PC-9 (cell line): Measurements from ENCODE around the gene BCKDK. TPM values are rescaled to one million over a fixed set of nuclear protein-coding genes. Genes with fewer than 3 reads are reported as not detected.
A peak's percentile ranks its signal among the peaks of the same experiment; 100 is the strongest.
"Not testable (repeated sequence)": the region's sequence is repeated elsewhere in the genome, so short reads cannot be mapped to it uniquely, and the experiment has no call there.

Experiments used
- BruUV-seq: library from RNA; stranded (reverse); fragments of 400-500 nt; replicated peaks from 2 replicates; lab custom pipeline; 2021; lab: Mats Ljungman, UMichigan
- CTCF ChIA-PET: fragments of 300-600 bp; sonication (Branson Sonifier 250); formaldehyde crosslinking; loops from one replicate; lab custom pipeline; 2022; ENCODE audit warnings: antibody characterized with exemption; lab: Charles Lee
- POLR2A ChIA-PET: fragments of 300-600 bp; sonication (Branson Sonifier 250); formaldehyde crosslinking; loops from one replicate; lab custom pipeline; 2022; ENCODE audit warnings: antibody characterized with exemption; ENCODE audit not compliant: unreplicated experiment; lab: Charles Lee
- DNase-seq, 2 experiments: peaks; one replicate each; pipeline versions ENCODE4 v3.0.0 to v3.0.0-alpha.2; 2015 to 2022; ENCODE audit warnings: mixed read lengths in 1 of 2
- H2AFZ ChIP-seq: fragments of 200-600 bp; sonication (generic); 2 replicates; pipeline ENCODE4 v1.8.1; 2017; ENCODE audit warnings: antibody characterized with exemption
- H3F3A ChIP-seq: fragments of 200-600 bp; sonication (generic); 2 replicates; pipeline ENCODE4 v1.8.1; 2017; ENCODE audit warnings: antibody characterized with exemption, mild to moderate bottlenecking, low read depth; ENCODE audit not compliant: insufficient read depth
- H3K27ac ChIP-seq: fragments of 200-600 bp; sonication (generic); 2 replicates; pipeline ENCODE4 v1.6.1; 2016; ENCODE audit warnings: mixed run types
- H3K27me3 ChIP-seq: fragments of 200-600 bp; sonication (generic); 2 replicates; pipeline ENCODE4 v1.6.1; 2016; ENCODE audit warnings: low read depth, mixed run types; ENCODE audit not compliant: insufficient read depth
- H3K36me3 ChIP-seq: fragments of 200-600 bp; sonication (generic); 2 replicates; pipeline ENCODE4 v1.6.1; 2016; ENCODE audit warnings: low read depth, mixed run types
- H3K4me1 ChIP-seq: fragments of 200-600 bp; sonication (generic); replicated peaks from 2 replicates; pipeline ENCODE4 v1.6.1; 2016; ENCODE audit warnings: mixed run types; ENCODE audit not compliant: insufficient read depth
- H3K4me2 ChIP-seq: fragments of 200-600 bp; sonication (generic); 2 replicates; pipeline ENCODE4 v1.6.1; 2017; ENCODE audit warnings: mixed run types
- H3K4me3 ChIP-seq: fragments of 200-600 bp; sonication (generic); 2 replicates; pipeline ENCODE4 v1.6.1; 2016; ENCODE audit warnings: mixed run types
- H3K79me2 ChIP-seq: fragments of 200-600 bp; sonication (generic); 2 replicates; pipeline ENCODE4 v1.6.1; 2017; ENCODE audit warnings: low read depth, mixed run types
- H3K9me2 ChIP-seq: fragments of 200-600 bp; sonication (generic); 2 replicates; pipeline ENCODE4 v1.8.1; 2017; ENCODE audit warnings: mild to moderate bottlenecking; ENCODE audit not compliant: insufficient read depth
- H3K9me3 ChIP-seq: fragments of 200-600 bp; sonication (generic); 2 replicates; pipeline ENCODE4 v1.8.1; 2016; ENCODE audit warnings: low read depth; ENCODE audit not compliant: insufficient read depth
- H4K20me1 ChIP-seq: fragments of 200-600 bp; sonication (generic); 2 replicates; pipeline ENCODE4 v1.8.1; 2017; ENCODE audit not compliant: insufficient read depth
- CTCF ChIP-seq: fragments of 200-600 bp; sonication (generic); conservative IDR thresholded peaks from 2 replicates; pipeline ENCODE4 v1.6.1; 2017; ENCODE audit warnings: mixed run types, antibody characterized with exemption, mild to moderate bottlenecking, moderate library complexity
- EZH2 ChIP-seq: fragments of 200-600 bp; sonication (generic); IDR thresholded peaks from 2 replicates; pipeline ENCODE4 v1.8.0; 2017; ENCODE audit warnings: antibody characterized with exemption, low read depth
- intact Hi-C: fragments of 100-400 bp; cut with micrococcal nuclease; formaldehyde crosslinking; loops from one replicate; pipeline ENCODE4 v1.10.0; 2022; ENCODE audit not compliant: unreplicated experiment
- total RNA-seq: library from RNA; stranded (reverse); gene quantifications from 2 replicates; pipeline ENCODE4 v1.2.3, GENCODE V29; 2021

Gene BCKDK
- total RNA-seq, 1 experiment from 2014 or later, result 41.5 TPM

GRCh38 chr16:31136287-31136662 is 28.1 kb downstream of the BCKDK start:
- Histone ChIP-seq H3K36me3 (no peaks in the 10 kb centered on the region), H3K79me2 (peaks cover 12% of the 10 kb centered on the region), H4K20me1 (no peaks in the 10 kb centered on the region), H3K4me1 (peaks cover 67% of the 10 kb centered on the region), H3F3A (peaks cover 44% of the 10 kb centered on the region), H2AFZ (no peak overlapping the region), H3K27ac (no peak overlapping the region), H3K9me3 (no peaks in the 10 kb centered on the region), H3K4me3 (no peak overlapping the region), H3K4me2 (peak overlapping the region; percentile 75), H3K9me2 (no peaks in the 10 kb centered on the region), H3K27me3 (no peaks in the 10 kb centered on the region)
- no peak for DNase-seq
- intact Hi-C loops, result no loop called here
- ChIA-PET POLR2A (interaction anchor here (0.5 to 3.1 kb wide), 3 partner anchors 19 to 194 kb away, joined by 3 to 29 read pairs (median 11); partner anchors contain the start of gene KAT8), CTCF (no interaction called here)
- no TSS peak for BruUV-seq
- no peak for TF ChIP-seq CTCF
- TF ChIP-seq EZH2, result no peak

- POLR2A ChIA-PET, result interaction anchor here (3.1 kb wide), 1 partner anchor 19 kb away, joined by 29 read pairs; the partner anchor contains the start of gene KAT8
- intact Hi-C loops, BruUV-seq: not testable (repeated sequence)
Observed at GRCh38 chr16:31136822-31137499, 28.8 kb downstream of the BCKDK start.

GRCh38 chr16:31138621-31139578 is 30.7 kb downstream of the BCKDK start:
- Histone ChIP-seq H3F3A (peaks cover 50% of the 10 kb centered on the region), H3K4me1 (peaks cover 60% of the 10 kb centered on the region), H3K4me2 (peak overlapping the region; percentile 73), H3K9me2 (no peaks in the 10 kb centered on the region), H3K4me3 (peak overlapping the region; percentile 33; the same call in 1 of the 2 replicates), H3K36me3 (no peaks in the 10 kb centered on the region), H3K27me3 (no peaks in the 10 kb centered on the region), H2AFZ (no peak overlapping the region; the same call in 1 of the 2 replicates), H3K9me3 (no peaks in the 10 kb centered on the region), H3K79me2 (peaks cover 5% of the 10 kb centered on the region), H4K20me1 (no peaks in the 10 kb centered on the region), H3K27ac (peak overlapping the region; percentile 63)
- TF ChIP-seq CTCF, result no peak
- TF ChIP-seq EZH2, result no peak
- DNase-seq, result peak; percentile 99 to 100
- intact Hi-C loops, result loop anchor here (1.0 to 2.0 kb wide), 4 partner anchors 8 to 320 kb away; partner anchors contain the start of genes ARMC5, FUS and KAT8
- POLR2A ChIA-PET, result interaction anchor here (0.5 to 1.6 kb wide), 11 partner anchors 21 to 1073 kb away, joined by 3 to 21 read pairs (median 5); partner anchors contain the start of genes ALDOA and KAT8
- CTCF ChIA-PET, result interaction anchor here (0.7 to 1.2 kb wide), 2 partner anchors 22 to 42 kb away, joined by 3 read pairs; partner anchors contain the start of gene KAT8
- TSS peak; percentile 70 for BruUV-seq

More at GRCh38 chr16:31136822-31137499, 28.8 kb downstream of the BCKDK start:
- peaks cover 12% of the 10 kb centered on the region for H3K79me2 ChIP-seq
- DNase-seq, H3K36me3 ChIP-seq, H3K27ac ChIP-seq, H3K9me2 ChIP-seq, H3K4me2 ChIP-seq, H3K9me3 ChIP-seq, H3K4me3 ChIP-seq, H2AFZ ChIP-seq, H3K27me3 ChIP-seq, H4K20me1 ChIP-seq: not testable (repeated sequence)
- peaks cover 47% of the 10 kb centered on the region for H3F3A ChIP-seq
- H3K4me1 ChIP-seq, result peaks cover 66% of the 10 kb centered on the region
- CTCF ChIA-PET, result interaction anchor here (0.7 kb wide), 1 partner anchor 91 kb away, joined by 4 read pairs; no protein-coding TSS in a partner anchor

GRCh38 chr16:31141071-31141469 is 32.9 kb downstream of the BCKDK start:
- intact Hi-C loops, result loop anchor here (5.0 kb wide), 1 partner anchor 34 kb away; the partner anchor contains the start of gene BCKDK
- Histone ChIP-seq H3K4me1 (peaks cover 45% of the 10 kb centered on the region), H3K4me3 (peak overlapping the region; percentile 44), H3K4me2 (peak overlapping the region; percentile 73), H3F3A (peaks cover 36% of the 10 kb centered on the region), H3K27ac (peak overlapping the region; percentile 69)
- H3K9me2 ChIP-seq, DNase-seq, H4K20me1 ChIP-seq, BruUV-seq, CTCF ChIA-PET, H3K79me2 ChIP-seq, H2AFZ ChIP-seq, H3K36me3 ChIP-seq, H3K9me3 ChIP-seq, H3K27me3 ChIP-seq: not testable (repeated sequence)
- POLR2A ChIA-PET, result interaction anchor here (0.7 kb wide), 1 partner anchor 163 kb away, joined by 6 read pairs; no protein-coding TSS in a partner anchor
